Loucy (cell line): Measurements from ENCODE around the gene PHB1.

Source experiments
- EZH2phosphoT487 ChIP-seq: fragments of 200-600 bp; IDR thresholded peaks from 2 replicates; pipeline ENCODE4 v1.6.1; 2018; ENCODE audit warnings: antibody characterized with exemption, mild to moderate bottlenecking, moderate library complexity, borderline replicate concordance
- TF ChIP-seq, protein P1 (sequence below): fragments of 200-600 bp; sonication (generic); conservative IDR thresholded peaks from 2 replicates; pipeline ENCODE4 v1.5.1; 2014; ENCODE audit warnings: mild to moderate bottlenecking, antibody characterized with exemption, low read length

DNA sequence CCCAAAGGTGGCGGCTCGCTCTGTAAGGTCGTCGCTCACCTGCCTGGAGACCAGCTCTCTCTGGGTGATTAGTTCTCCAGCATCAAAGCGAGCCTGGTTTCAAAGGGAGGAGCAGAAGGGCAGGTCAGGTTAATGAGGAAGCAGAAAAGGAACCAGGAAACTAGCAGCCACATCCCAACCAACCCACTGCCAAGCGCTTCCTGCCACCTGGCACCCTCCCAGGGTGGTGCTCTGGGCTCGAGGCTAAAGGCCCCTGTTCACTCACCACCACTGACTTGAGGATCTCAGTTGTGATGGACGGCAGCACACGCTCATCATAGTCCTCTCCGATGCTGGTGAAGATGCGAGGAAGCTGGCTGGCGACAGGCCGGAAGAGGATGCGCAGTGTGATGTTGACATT lies 5.6 kb downstream of the PHB1 start:
- TF ChIP-seq, protein P1, sequence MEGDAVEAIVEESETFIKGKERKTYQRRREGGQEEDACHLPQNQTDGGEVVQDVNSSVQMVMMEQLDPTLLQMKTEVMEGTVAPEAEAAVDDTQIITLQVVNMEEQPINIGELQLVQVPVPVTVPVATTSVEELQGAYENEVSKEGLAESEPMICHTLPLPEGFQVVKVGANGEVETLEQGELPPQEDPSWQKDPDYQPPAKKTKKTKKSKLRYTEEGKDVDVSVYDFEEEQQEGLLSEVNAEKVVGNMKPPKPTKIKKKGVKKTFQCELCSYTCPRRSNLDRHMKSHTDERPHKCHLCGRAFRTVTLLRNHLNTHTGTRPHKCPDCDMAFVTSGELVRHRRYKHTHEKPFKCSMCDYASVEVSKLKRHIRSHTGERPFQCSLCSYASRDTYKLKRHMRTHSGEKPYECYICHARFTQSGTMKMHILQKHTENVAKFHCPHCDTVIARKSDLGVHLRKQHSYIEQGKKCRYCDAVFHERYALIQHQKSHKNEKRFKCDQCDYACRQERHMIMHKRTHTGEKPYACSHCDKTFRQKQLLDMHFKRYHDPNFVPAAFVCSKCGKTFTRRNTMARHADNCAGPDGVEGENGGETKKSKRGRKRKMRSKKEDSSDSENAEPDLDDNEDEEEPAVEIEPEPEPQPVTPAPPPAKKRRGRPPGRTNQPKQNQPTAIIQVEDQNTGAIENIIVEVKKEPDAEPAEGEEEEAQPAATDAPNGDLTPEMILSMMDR = no peak
- no peak for TF ChIP-seq EZH2phosphoT487
